ENCODE data around the gene RPL22L1.

DNA sequence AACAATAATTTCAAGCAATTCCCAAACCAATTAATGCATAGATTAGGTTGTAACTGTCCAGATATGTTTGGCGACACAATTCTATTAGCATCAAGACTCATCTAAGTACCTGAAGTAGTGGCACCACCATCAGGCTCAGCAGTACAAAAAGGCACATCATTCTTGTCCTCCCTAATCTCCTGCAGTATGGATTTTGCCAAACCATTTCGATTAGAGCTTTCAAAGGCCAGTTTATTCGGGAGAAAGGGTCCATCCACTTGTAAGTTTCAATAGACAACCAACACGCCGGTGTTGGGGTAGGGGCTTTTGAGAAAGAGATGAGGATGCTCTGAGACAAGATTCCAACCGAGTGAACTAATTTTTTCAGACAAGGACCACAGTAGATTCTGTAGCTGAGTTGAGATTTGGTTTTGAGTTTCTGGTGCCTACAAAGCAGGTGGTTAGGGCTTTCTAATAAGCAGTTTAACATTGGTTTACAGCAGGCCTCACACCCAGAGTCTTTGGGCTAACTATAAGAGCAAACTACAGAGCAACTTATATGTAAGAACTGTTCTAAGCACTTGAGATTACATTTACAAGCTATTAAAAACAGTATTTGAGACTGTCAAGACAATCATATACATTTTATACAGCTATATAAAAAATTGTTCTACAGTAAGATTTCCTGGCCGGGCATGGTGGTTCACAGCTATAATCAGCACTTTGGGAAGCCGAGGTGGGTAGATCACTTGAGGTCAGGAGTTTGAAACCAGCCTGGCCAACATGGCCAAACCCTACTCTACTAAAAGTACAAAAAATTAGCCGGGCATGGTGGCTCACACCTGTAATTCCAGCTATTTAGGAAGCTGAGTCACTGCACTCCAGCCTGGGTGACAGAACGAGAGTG is 4.5 kb downstream of the RPL22L1 start:
- TF ChIP-seq POLR2A (IDR thresholded peaks at IDR 0.05): no peak
- TF ChIP-seq CTCF (IDR thresholded peaks at IDR 0.05): no peak

Measured in adrenal gland (tissue), 5 donors.